ENCODE data around the gene OSBPL10.

Gene OSBPL10

DNA sequence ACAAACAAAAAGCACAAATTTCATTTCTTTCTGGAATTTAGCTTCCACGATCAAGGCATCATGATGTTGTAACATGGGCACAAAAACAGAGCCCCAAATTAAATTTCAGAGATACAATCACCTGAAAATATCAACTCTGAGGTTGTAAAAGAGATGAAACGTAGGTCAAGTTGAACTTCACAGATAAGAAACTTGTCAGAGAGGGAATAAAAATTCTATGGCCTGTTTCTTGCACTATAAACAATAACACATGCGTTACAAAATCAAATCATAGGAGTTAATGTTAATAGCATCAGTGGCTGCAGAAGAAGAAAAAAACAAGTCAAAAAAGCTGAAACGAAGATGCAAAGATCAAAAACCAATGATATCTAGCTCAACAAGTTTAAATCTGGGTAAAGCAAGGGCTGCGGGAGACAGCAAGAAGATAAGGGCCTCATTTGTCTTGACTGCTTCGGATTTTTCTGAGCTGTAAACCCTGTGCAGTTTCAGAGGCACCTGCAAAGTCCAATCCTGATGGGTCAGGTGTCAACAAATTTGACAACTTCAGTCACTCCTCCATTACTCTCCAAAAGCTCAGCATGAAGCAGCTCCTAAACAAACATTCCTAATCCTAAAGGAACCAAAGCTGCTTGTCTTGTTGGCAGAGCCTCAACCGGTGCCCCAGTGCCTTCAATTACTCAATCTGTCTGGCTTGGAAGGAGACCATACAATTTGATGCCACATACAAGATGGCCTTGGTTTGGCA, 228.6 kb downstream of the OSBPL10 start:
- Histone ChIP-seq H3K4me3 (no peak overlapping the region), H3K27ac (no peak overlapping the region)
- TF ChIP-seq, protein P1, sequence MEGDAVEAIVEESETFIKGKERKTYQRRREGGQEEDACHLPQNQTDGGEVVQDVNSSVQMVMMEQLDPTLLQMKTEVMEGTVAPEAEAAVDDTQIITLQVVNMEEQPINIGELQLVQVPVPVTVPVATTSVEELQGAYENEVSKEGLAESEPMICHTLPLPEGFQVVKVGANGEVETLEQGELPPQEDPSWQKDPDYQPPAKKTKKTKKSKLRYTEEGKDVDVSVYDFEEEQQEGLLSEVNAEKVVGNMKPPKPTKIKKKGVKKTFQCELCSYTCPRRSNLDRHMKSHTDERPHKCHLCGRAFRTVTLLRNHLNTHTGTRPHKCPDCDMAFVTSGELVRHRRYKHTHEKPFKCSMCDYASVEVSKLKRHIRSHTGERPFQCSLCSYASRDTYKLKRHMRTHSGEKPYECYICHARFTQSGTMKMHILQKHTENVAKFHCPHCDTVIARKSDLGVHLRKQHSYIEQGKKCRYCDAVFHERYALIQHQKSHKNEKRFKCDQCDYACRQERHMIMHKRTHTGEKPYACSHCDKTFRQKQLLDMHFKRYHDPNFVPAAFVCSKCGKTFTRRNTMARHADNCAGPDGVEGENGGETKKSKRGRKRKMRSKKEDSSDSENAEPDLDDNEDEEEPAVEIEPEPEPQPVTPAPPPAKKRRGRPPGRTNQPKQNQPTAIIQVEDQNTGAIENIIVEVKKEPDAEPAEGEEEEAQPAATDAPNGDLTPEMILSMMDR (IDR thresholded peaks at IDR 0.05) = no peak
- DNase-seq (ENCODE audit: low spot score) = no peak

DNA sequence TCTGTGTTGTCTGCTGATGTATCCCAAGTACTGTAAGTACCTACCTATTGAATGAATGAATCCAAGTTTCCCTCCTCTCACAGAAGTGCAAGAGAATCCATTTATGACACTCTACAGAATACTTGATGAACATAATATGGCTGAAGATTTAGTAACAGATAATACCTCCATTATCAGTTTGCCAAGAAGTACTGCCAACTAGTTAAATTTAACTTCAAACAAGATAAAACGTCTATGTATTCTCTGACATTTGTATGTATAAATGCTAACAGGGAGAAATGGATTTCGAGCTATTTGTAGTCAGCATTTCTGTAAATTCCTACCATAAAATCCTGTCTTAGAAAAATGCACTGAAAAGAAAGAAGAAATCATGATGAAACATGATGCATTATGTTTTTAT, 230.7 kb downstream of the OSBPL10 start:
- no peak for DNase-seq (ENCODE audit: low spot score)
- Histone ChIP-seq H3K4me3 (no peak overlapping the region), H3K27ac (no peak overlapping the region)
- TF ChIP-seq, protein P1 (IDR thresholded peaks at IDR 0.05) = no peak

DNA sequence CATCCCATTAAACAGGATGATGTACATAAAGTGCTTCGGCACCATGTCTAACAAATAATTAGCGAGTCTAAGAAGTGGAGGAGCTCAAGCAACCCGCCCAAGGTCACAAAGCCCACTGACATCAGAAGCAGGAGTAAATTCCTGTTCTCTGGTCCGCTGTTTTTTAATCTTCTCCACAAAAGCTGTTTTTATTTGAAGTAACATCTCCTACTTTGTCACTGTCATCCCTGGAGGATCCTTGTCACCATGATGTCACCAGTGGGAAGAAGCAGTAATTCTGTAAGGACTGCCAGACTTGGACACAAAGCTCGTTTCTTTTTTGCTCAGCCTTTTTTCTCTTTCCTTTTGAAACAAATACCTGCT, 232.1 kb downstream of the OSBPL10 start:
- no peak overlapping the region for H3K4me3 ChIP-seq
- DNase-seq (ENCODE audit: low spot score) = no peak
- TF ChIP-seq, protein P1 (IDR thresholded peaks at IDR 0.05) = no peak
- H3K27ac ChIP-seq = no peak overlapping the region

DNA sequence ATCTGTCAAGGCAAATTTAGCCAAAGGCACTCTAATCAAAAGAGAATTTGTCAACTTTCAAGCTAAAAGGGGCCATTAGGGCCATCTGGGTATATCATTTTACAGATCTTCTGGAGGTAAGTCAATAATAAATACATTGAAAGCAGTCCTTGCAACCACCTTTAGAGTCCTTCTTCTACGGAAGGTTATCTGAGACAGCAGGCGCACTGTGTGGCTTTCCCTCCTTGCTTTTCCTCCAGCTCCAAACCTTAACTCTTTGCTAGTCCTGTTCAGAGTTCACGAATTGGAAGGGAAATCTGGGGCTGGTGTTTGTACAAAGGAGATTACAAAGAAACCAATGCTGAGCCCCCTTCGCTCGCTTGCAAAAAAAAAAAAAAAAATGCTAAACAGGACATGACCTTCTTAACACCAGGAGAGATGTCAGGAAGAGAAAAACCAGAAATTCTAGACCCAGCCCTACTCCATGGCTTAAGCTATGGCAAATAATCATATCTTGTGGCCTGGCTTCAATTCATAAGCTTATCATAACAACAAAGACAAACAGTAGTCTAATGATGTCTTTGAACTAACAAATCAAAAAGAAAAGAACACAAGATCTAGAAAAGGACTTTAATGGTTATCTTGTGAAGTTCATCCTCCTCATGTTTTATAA, 232.7 kb downstream of the OSBPL10 start:
- no peak for DNase-seq (ENCODE audit: low spot score)
- Histone ChIP-seq H3K4me3 (no peak overlapping the region), H3K27ac (no peak overlapping the region)
- TF ChIP-seq, protein P1 (IDR thresholded peaks at IDR 0.05) = no peak

DNA sequence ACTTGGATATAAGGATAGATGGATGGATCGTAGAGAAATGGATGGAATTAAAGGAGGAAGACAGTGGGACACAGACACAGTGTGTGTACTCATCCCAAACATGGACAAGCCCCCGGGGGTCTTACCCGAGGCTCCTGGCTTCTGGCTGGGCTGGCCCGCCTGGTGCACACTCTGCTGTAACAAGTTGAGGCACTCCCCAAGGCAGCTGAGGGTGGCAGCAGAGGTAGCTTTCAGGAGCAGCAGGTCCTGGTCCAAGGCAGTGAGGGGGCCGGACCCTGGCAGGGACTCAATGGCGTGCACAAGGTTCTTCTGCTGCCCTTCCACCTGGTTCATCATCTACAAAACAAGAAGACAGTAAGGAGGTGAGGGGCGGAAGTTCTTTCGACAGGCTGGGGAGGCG, 233.3 kb downstream of the OSBPL10 start:
- DNase-seq (ENCODE audit: low spot score) = no peak
- H3K27ac ChIP-seq = no peak overlapping the region
- TF ChIP-seq, protein P1 (IDR thresholded peaks at IDR 0.05) = no peak
- H3K4me3 ChIP-seq = no peak overlapping the region

DNA sequence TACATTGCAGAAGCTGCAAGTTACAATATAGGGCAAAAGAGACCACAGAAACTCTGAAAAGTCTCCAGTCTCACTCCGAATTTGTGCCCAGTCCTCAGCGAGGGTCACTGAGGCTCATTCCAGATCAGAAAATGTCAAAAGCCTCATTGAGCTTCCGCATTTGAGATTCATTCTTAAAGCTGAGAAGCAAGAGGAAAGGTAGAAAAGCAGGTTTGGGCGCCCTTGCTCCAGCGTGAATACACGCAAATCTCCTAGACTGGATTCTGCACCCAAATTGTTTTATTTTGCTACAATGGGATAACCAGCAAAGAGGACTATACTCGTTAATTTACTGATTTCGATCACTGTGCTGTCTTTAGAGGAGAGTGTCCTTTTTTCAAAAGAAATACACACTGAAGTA, 236.1 kb downstream of the OSBPL10 start:
- DNase-seq (ENCODE audit: low spot score) = no peak
- Histone ChIP-seq H3K27ac (no peak overlapping the region), H3K4me3 (no peak overlapping the region)
- TF ChIP-seq, protein P1 (IDR thresholded peaks at IDR 0.05) = no peak
